Measurements from ENCODE around the gene PTPRG.

The PTPRG gene

DNA sequence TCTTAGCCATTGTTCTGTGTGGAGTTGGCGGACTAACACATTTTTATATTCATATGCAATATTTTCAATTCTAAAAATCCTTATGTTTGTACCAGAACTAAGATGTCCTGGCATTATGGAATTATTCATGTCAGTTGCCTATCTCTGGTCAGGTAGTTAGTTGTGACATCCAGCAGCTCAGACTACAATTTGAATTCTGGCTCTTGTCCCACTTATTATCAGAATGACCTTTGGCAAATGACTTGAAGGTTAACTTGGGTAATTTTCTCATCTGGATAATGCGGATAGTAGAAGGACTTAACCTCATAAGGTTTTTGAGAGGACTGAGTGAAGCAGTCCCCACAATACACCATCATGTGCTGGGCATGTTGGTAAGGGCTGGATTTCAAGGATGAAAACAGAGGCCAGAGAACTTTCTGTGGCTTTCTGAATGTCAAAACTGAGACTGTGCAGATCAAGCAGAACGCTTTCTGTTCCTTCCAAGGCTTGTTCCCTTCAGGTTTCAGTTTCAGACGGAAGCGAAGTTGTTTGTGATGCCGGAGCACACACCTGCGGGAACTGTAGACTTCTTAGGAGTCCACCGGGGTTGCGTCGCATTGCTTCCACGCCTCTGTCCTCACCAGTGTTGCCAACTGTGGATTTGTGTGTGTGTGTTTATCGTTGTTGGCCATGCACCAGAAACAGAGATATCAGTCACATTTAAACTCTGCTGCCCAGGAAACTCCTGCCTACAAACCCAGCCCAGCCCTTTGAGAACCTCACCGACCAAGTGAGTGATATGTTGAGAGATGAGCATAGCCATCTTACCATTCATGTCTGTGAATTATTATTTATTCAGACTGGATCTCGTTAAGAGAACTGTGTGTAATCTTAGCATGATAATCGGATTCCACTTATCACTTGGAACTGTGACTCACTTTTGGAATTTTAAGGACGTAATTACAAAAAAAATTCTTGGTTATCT, 76.0 kb downstream of the PTPRG start:
- TF ChIP-seq, protein P1, sequence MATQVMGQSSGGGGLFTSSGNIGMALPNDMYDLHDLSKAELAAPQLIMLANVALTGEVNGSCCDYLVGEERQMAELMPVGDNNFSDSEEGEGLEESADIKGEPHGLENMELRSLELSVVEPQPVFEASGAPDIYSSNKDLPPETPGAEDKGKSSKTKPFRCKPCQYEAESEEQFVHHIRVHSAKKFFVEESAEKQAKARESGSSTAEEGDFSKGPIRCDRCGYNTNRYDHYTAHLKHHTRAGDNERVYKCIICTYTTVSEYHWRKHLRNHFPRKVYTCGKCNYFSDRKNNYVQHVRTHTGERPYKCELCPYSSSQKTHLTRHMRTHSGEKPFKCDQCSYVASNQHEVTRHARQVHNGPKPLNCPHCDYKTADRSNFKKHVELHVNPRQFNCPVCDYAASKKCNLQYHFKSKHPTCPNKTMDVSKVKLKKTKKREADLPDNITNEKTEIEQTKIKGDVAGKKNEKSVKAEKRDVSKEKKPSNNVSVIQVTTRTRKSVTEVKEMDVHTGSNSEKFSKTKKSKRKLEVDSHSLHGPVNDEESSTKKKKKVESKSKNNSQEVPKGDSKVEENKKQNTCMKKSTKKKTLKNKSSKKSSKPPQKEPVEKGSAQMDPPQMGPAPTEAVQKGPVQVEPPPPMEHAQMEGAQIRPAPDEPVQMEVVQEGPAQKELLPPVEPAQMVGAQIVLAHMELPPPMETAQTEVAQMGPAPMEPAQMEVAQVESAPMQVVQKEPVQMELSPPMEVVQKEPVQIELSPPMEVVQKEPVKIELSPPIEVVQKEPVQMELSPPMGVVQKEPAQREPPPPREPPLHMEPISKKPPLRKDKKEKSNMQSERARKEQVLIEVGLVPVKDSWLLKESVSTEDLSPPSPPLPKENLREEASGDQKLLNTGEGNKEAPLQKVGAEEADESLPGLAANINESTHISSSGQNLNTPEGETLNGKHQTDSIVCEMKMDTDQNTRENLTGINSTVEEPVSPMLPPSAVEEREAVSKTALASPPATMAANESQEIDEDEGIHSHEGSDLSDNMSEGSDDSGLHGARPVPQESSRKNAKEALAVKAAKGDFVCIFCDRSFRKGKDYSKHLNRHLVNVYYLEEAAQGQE (IDR thresholded peaks at IDR 0.05; ENCODE audit: insufficient read depth in 1 of 2, low read depth in 2 of 2, low read length in 2 of 2): no peak
- no peak for TF ChIP-seq FOXP2 (optimal IDR thresholded peaks at IDR 0.05; ENCODE audit: borderline replicate concordance, extremely low read depth, extremely low read length, insufficient read depth)
- TF ChIP-seq POLR2AphosphoS5 (IDR thresholded peaks at IDR 0.05; ENCODE audit: low read depth, low read length): no peak
- TF ChIP-seq SIN3A (IDR thresholded peaks at IDR 0.05; ENCODE audit: borderline replicate concordance, insufficient read depth, low read length): no peak
- no peak for TF ChIP-seq TAF1 (IDR thresholded peaks at IDR 0.05; ENCODE audit: borderline replicate concordance, insufficient read depth, low read length)

DNA sequence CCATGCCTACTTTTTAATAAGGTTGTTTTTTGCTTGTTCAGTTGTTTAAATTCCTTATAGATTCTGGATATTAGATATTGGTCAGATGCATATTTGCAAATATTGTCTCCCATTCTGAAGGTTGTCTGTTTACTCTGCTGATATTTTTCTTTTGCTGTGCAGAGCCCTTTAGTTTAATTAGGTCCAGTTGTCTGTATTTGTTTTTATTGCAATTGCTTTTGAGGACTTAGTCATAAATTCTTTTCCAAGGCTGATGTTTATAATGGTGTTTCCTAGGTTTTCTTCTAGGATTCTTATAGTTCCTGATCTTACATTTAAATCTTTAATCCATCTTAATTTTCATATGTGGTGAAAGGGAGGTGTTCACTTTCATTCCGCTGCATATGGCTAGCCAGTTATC, 77.4 kb downstream of the PTPRG start:
- TF ChIP-seq FOXP2 (optimal IDR thresholded peaks at IDR 0.05; ENCODE audit: borderline replicate concordance, extremely low read depth, extremely low read length, insufficient read depth) (no peak), POLR2AphosphoS5 (IDR thresholded peaks at IDR 0.05; ENCODE audit: low read depth, low read length) (no peak), SIN3A (IDR thresholded peaks at IDR 0.05; ENCODE audit: borderline replicate concordance, insufficient read depth, low read length) (no peak)
- TF ChIP-seq, protein P1 (IDR thresholded peaks at IDR 0.05; ENCODE audit: insufficient read depth in 1 of 2, low read depth in 2 of 2, low read length in 2 of 2): no peak

DNA sequence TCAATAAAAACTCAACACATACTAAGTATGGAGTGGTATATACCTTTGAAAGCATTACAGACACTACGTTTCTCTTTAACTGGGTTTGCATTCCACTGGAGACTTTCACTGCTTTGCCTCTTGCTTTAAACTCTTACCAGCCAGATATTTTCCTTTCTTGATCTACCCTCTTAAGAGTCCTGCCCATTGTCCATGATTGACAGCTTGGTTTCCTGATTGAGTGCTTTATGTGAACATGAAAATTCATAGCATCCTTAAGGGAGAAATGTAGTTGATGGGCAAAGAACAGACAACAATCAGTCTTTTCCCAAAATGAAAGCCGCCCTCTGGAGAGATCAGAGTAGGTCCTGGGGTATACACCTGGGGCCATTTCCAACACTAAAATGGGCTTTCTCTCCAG, 78.6 kb downstream of the PTPRG start:
- TF ChIP-seq FOXP2 (optimal IDR thresholded peaks at IDR 0.05; ENCODE audit: borderline replicate concordance, extremely low read depth, extremely low read length, insufficient read depth): no peak
- TF ChIP-seq POLR2AphosphoS5 (IDR thresholded peaks at IDR 0.05; ENCODE audit: low read depth, low read length): no peak
- TF ChIP-seq, protein P1 (IDR thresholded peaks at IDR 0.05; ENCODE audit: insufficient read depth in 1 of 2, low read depth in 2 of 2, low read length in 2 of 2): no peak
- TF ChIP-seq SIN3A (IDR thresholded peaks at IDR 0.05; ENCODE audit: borderline replicate concordance, insufficient read depth, low read length): no peak

DNA sequence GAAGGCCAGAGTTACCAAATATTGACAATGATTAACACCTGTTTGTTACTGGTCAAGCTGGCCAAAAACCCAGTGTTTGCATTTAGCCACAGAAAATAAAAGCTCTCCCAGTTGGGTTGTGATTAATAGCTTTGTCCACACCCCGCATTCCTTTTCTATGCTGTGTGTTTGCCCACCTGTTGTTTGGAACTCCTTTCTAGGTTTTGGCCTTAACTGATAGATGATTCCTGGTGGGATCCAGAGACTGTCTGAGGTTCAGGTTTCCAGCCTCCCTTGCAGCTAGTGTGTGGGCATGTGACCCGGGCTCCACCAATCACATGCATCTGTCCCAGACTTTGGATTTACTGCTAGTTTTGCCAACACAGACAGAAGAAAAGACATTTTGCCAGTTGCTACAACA, 83.8 kb downstream of the PTPRG start:
- TF ChIP-seq SIN3A (IDR thresholded peaks at IDR 0.05; ENCODE audit: borderline replicate concordance, insufficient read depth, low read length) (no peak), TAF1 (IDR thresholded peaks at IDR 0.05; ENCODE audit: borderline replicate concordance, insufficient read depth, low read length) (no peak), POLR2AphosphoS5 (IDR thresholded peaks at IDR 0.05; ENCODE audit: low read depth, low read length) (no peak), FOXP2 (optimal IDR thresholded peaks at IDR 0.05; ENCODE audit: borderline replicate concordance, extremely low read depth, extremely low read length, insufficient read depth) (no peak)
- TF ChIP-seq, protein P1 (IDR thresholded peaks at IDR 0.05; ENCODE audit: insufficient read depth in 1 of 2, low read depth in 2 of 2, low read length in 2 of 2): no peak

Measured in PFSK-1 (cell line).